NCI-H510A treated with DMSO at 0.1 percent for 48 hours (cell line): ENCODE data around the gene HJURP.

ENCODE experiments used
- DNase-seq: peaks from one replicate; lab custom pipeline; 2025; lab: John Stamatoyannopoulos, UW

The HJURP gene

DNA sequence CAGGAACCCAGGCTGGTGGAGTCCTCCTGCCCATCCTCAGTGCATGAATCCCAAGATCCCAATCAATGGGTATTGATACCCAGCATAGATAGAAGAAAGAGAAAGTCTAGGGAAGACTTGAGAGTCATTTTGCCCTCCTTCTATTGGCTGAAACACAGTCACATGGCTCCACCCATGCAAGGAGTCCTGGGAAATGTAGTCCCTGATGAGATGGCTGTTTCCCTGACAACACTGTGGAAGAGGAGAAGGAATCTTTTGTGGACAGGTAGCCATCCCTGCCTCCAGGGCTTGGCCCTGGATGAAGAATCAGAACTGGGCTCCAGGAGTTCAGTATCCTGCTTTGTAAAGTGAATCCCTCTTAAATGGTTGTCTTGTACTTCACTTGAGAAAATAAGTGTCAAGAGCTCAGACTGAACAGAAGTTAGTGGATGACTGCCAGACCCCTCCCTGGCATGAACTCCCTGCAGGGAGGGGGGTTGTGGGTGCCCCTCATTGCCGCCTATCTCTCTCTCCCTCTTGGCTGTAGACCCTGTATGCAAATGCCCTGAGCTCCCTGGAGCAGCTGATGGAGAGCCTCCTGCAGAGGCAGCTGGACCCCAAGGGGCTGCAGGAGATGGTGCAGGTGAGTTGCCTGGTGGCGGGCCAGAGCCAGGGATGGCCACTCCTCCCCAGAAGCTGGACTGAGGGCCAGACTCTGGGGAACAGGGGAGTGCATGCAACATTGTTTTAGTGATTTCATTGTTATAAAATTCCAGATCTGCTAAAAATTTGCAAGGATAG is 40.1 kb downstream of the HJURP start:
- no peak for DNase-seq

- no peak for DNase-seq
Observed at GRCh38 chr2:233813236-233814055, 40.9 kb downstream of the HJURP start.

- DNase-seq = no peak
Observed at GRCh38 chr2:233811732-233812131, 42.6 kb downstream of the HJURP start.

- no peak for DNase-seq
Observed at GRCh38 chr2:233811087-233811486, 43.2 kb downstream of the HJURP start.

- DNase-seq = no peak
Observed at GRCh38 chr2:233810385-233810784, 44.0 kb downstream of the HJURP start.

GRCh38 chr2:233807966-233808935 is 46.1 kb downstream of the HJURP start:
- DNase-seq = no peak

DNA sequence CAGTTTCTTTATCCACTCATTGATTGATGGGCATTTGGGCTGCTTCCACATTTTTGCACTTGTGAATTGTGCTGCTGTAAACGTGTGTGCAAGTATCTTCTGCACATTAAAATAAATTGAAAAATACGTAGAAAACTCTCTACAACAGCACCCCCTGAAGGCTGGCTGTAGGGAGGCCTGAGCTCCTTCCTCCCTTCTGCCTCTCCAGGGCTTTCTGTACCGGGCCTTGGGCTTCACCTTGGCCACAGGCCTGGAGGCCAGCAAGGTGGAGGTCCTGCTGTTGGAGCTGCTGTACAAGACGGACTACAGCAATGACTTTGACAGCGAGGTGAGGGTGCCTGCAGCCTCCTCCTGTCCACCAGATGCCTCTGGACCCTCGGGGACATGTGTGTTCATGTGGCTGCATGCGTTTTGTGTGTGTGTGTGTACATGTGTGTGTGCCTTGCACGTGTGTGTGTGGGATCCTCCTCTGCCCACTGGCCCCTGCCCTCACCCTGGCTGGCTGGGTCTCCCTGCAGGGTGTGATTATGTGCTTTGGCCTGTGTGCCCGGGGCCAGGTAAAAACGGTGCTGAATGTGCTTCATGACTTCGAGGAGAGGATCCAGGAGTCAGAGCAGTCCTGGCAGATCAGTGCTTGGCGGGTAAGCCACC is 47.0 kb downstream of the HJURP start:
- DNase-seq = no peak

DNA sequence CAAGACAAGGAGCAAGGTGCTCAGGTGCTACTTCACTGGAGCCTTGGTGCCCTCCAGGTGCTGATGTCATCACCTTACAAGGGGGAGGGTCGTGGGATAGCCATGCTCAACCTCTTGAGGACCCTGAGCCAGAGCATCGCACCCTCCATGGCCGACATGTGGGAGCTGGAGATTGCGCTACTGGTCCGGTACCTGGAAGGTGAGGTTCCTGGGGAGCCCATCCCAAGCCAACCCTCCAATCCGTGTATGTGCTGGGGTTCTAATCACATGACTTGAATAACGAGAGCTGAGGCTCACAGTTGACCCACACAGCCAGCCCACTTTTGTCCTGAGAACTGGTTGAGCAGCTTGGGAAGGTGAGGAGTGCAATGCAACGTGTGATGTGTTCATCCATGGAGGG is 50.3 kb downstream of the HJURP start:
- DNase-seq = no peak

GRCh38 chr2:233803292-233803911 is 50.9 kb downstream of the HJURP start:
- no peak for DNase-seq

GRCh38 chr2:233802132-233802815 is 52.1 kb downstream of the HJURP start:
- no peak for DNase-seq

DNA sequence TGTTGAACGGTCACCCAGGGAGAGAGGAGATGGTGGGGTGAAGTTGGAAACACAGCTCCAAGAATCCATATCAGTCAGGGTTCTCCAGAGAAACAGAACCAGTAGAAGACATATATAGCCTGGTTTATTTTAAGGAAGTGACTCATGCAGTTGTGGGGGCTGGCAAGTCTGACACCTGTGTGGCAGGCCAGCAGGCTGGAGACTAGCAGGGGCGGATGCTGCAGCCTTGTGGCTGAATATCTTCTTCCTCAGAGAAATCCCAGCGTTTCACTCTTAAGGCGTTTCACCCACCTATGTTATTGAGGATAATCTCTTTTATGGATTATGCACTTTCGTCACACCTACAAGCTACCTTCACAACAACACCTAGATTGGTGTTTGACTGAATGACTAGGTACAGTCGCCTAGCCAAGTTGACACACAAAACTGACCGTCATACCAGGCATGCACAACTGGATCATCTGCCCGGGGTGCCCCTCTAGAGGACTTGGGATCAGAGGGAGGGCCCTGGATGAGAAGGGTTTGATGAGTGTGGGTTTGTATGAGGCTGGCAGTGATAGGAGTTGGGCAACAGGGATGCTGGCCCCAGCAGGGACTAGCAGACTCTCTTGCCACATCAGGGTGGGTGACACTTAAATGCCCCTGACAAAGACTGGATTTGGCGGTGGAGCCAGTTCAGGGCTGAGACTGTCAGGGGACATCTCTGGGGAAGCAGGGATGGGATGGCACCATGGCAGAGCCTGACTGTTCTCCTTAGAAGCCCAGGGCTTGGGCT is 52.8 kb downstream of the HJURP start:
- no peak for DNase-seq

GRCh38 chr2:233800208-233800607 is 54.1 kb downstream of the HJURP start:
- DNase-seq = no peak

DNA sequence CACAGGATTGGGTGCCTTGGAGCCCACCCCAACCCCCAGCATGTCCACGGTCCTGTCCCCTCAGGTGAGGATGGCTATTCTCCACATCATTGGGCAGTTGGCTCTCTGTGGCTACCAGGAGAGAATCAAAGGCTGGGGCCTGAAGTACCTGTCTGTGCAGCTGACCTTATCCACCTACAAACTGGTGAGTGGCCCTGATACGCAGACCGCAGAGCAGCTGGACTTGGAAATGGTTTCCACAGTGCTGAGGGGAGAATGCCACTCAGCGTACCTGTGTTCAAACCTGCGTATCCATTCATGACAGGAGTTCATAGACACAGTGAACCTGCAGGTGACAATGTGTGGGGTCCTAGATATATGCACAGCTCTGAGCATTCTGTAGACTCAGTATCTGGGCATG is 54.6 kb downstream of the HJURP start:
- DNase-seq = no peak

- no peak for DNase-seq
Observed at GRCh38 chr2:233799087-233799665, 55.2 kb downstream of the HJURP start.

DNA sequence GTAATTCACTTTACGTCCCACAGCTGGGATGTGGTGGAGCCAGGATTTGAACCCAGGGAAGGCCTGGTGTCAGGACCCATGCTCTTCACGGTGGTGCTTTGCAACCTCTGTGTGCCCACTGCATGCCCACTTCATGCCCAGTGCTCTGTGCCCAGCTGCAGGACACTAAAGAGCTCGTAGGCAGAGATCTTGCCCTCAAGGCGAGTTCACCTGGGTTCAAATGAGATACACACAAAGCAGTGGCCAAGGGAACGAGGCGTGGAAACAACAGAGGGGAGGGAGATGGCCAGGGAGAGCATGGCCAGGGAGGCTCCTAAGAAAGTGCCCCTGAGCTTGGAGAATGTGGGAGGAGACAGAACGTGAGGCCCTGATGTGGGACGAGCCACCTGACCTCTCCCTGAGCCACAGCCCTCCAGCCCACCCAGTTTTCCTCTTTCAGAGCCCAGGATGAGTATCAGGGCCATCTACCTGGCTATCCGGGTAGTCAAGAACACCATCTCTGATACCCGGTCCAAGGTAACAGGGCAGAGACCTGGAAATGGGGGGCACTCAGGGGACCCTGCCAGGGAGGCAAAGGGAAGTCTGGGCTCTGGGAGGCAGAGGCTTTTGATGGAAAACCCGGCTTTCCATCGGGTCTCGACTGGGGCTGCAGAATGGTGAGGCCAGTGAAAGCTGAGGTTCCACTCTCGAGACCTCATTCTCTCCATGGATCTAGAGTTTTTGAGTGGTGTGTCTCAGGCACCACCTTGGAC is 55.8 kb downstream of the HJURP start:
- no peak for DNase-seq

DNA sequence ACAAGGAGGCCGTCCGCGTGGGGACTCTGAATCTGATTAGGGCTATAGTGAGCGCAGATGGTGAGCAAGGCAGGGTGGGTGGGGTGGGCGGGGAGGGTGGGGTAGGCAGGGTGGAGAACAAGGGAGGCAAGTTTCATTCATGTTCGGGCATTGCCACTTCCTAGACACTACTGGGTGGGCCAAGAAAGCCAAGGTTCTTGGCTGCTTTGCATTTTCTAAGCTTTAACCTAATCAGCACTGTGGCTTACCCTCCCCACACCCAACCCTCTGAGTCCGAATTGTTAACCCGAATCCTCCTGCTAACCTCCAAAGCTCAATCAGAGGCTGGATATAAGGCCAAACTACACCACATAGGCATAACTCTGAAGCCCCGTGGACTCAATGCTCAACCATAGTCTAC is 58.1 kb downstream of the HJURP start:
- DNase-seq = no peak

- no peak for DNase-seq
Observed at GRCh38 chr2:233795735-233796171, 58.6 kb downstream of the HJURP start.

GRCh38 chr2:233794128-233794658 is 60.1 kb downstream of the HJURP start:
- no peak for DNase-seq
